K562 (cell line): Measurements from ENCODE around the gene SEMA4F. TPM values are rescaled to one million over a fixed set of nuclear protein-coding genes. Genes with fewer than 3 reads are reported as not detected.
A peak's percentile ranks its signal among the peaks of the same experiment; 100 is the strongest.

Experiments used
- ATAC-seq: fragments of 200-7000 bp; cut with Tn5 transposase; 3 replicates; pipeline ENCODE4 v1.9.1; 2020; ENCODE audit warnings: moderate library complexity
- BruUV-seq: library from RNA; stranded (reverse); fragments of 400-500 nt; replicated peaks from 2 replicates; lab custom pipeline; 2021; lab: Mats Ljungman, UMichigan
- CTCF ChIA-PET: fragments of 300-600 bp; formaldehyde crosslinking; extraction: SDS; loops from one replicate; lab custom pipeline; 2021; ENCODE audit warnings: low intra/inter-chr PET ratio; lab: Yijun Ruan, JAX
- POLR2A ChIA-PET: fragments of 300-600, 350-650 bp; sonication (Branson Sonifier 250); formaldehyde crosslinking; extraction: SDS; loops from one replicate; lab custom pipeline; 2021; ENCODE audit warnings: antibody characterized with exemption, inconsistent platforms; lab: Yijun Ruan, JAX
- DNase-seq, 4 experiments: peaks; one replicate each; pipeline versions ENCODE4 v3.0.0 to v3.0.0-alpha.2; 2011 to 2018; ENCODE audit warnings: low spot score in 3 of 4, mixed read lengths in 3 of 4; ENCODE audit errors: extremely low read depth in 1 of 4
- FAIRE-seq: peaks from 2 replicates; lab custom pipeline; 2011; peaks lifted over from hg19 to GRCh38; lab: Jason Lieb, UNC
- H2AFZ ChIP-seq: 2 replicates; pipeline ENCODE4 v1.6.0; 2011; ENCODE audit warnings: low read depth, low read length, control low read depth, inconsistent platforms
- H3K27ac ChIP-seq: fragments of 200-600 bp; 3 replicates; pipeline ENCODE4 v1.8.0; 2011; ENCODE audit warnings: low read depth, mild to moderate bottlenecking, control low read depth, inconsistent platforms, low read length, moderate library complexity, mixed read lengths; ENCODE audit errors: extremely low read depth
- H3K27me3 ChIP-seq, 2 experiments: fragments of 300-600 bp in 1 of 2; 2 replicates in 1 of 2; 3 replicates in 1 of 2; pipeline versions ENCODE4 v1.6.0 to v1.8.0; 2011; ENCODE audit warnings: inconsistent platforms in 2 of 2, low read length in 2 of 2, mild to moderate bottlenecking in 1 of 2, mixed read lengths in 1 of 2, moderate library complexity in 1 of 2; ENCODE audit not compliant: control insufficient read depth in 2 of 2, insufficient read depth in 2 of 2
- H3K36me3 ChIP-seq: fragments of 300-600 bp; 3 replicates; pipeline ENCODE4 v1.8.0; 2011; ENCODE audit warnings: mild to moderate bottlenecking, low read length, inconsistent platforms; ENCODE audit not compliant: control insufficient read depth, insufficient read depth
- H3K4me1 ChIP-seq, 2 experiments: fragments of 200-600 bp in 1 of 2; replicated peaks in 1 of 2; 2 replicates in 1 of 2; 3 replicates in 1 of 2; pipeline versions ENCODE4 v1.5.1 to v1.8.0; 2011; ENCODE audit warnings: inconsistent platforms in 2 of 2, low read length in 2 of 2, mild to moderate bottlenecking in 1 of 2, mixed read lengths in 1 of 2, moderate library complexity in 1 of 2; ENCODE audit not compliant: control insufficient read depth in 2 of 2, insufficient read depth in 2 of 2
- H3K4me2 ChIP-seq: 2 replicates; pipeline ENCODE4 v1.6.1; 2011; ENCODE audit warnings: low read length, control low read depth, inconsistent platforms, mixed read lengths; ENCODE audit not compliant: insufficient read depth
- H3K4me3 ChIP-seq: fragments of 200-600 bp; sonication (generic), shearing (Covaris generic); 2 replicates; pipeline ENCODE4 v1.5.1; 2016; ENCODE audit warnings: control low read depth, inconsistent platforms
- H3K79me2 ChIP-seq: fragments of 200-600 bp; 3 replicates; pipeline ENCODE4 v1.8.0; 2011; ENCODE audit warnings: low read length, inconsistent platforms; ENCODE audit not compliant: control insufficient read depth, insufficient read depth
- H3K9ac ChIP-seq, 2 experiments: 2 replicates each; pipeline versions ENCODE4 v1.6.0 to v1.6.1; 2011; ENCODE audit warnings: low read depth in 2 of 2, low read length in 2 of 2, control low read depth in 1 of 2, inconsistent platforms in 1 of 2, mild to moderate bottlenecking in 1 of 2, mixed read lengths in 1 of 2; ENCODE audit not compliant: insufficient read depth in 1 of 2
- H3K9me1 ChIP-seq: one replicate; pipeline ENCODE4 v1.6.0; 2011; ENCODE audit warnings: inconsistent platforms, mild to moderate bottlenecking, low read length, moderate library complexity; ENCODE audit not compliant: control insufficient read depth, insufficient read depth
- H3K9me3 ChIP-seq: replicated peaks from 2 replicates; pipeline ENCODE4 v1.5.1; 2011; ENCODE audit warnings: low read depth, low read length, inconsistent platforms; ENCODE audit not compliant: control insufficient read depth, insufficient read depth
- H4K20me1 ChIP-seq: replicated peaks from 2 replicates; pipeline ENCODE4 v1.6.1; 2011; ENCODE audit warnings: low read length, inconsistent platforms, mixed read lengths; ENCODE audit not compliant: control insufficient read depth, insufficient read depth
- AFF4 ChIP-seq: sonication (generic); formaldehyde crosslinking; IDR thresholded peaks from 2 replicates; pipeline ENCODE4 v1.8.0; 2023; ENCODE audit warnings: mild to moderate bottlenecking, missing genetic modification reagents
- BHLHE40 ChIP-seq: IDR thresholded peaks from 2 replicates; pipeline ENCODE4 v1.6.1; 2011; ENCODE audit warnings: low read length, improper control_type of control experiment
- CBFA2T2 ChIP-seq: fragments of 450-650 bp; conservative IDR thresholded peaks from 2 replicates; pipeline ENCODE4 v1.6.1; 2017; ENCODE audit warnings: mild to moderate bottlenecking
- CBFB ChIP-seq: sonication (generic); formaldehyde crosslinking; IDR thresholded peaks from 2 replicates; pipeline ENCODE4 v1.4.0; 2020; ENCODE audit warnings: mild to moderate bottlenecking, missing genetic modification reagents
- GTF2A2 ChIP-seq: IDR thresholded peaks from 2 replicates; pipeline ENCODE4 v1.6.1; 2016; ENCODE audit warnings: mild to moderate bottlenecking, missing genetic modification characterization, missing compliant biosample characterization
- JUND ChIP-seq, 2 experiments: IDR thresholded peaks; 2 replicates in 1 of 2; 3 replicates in 1 of 2; pipeline ENCODE4 v1.6.1; 2011; ENCODE audit warnings: borderline replicate concordance in 2 of 2, low read depth in 2 of 2, low read length in 2 of 2, improper control_type of control experiment in 1 of 2, missing biosample characterization in 1 of 2, missing genetic modification characterization in 1 of 2, missing genetic modification reagents in 1 of 2
- MNT ChIP-seq, 2 experiments: fragments of 450-650 bp; conservative IDR thresholded peaks; 2 replicates each; pipeline ENCODE4 v1.6.1; 2017; ENCODE audit warnings: mild to moderate bottlenecking in 2 of 2, moderate library complexity in 2 of 2
- NR2F6 ChIP-seq: fragments of 450-650 bp; formaldehyde crosslinking; IDR thresholded peaks from 2 replicates; pipeline ENCODE4 v1.4.0; 2020; ENCODE audit warnings: mild to moderate bottlenecking
- NUFIP1 ChIP-seq: fragments of 450-650 bp; IDR thresholded peaks from 2 replicates; pipeline ENCODE4 v1.6.1; 2018; ENCODE audit not compliant: partially characterized antibody
- PKNOX1 ChIP-seq: fragments of 450-650 bp; IDR thresholded peaks from 2 replicates; pipeline ENCODE4 v1.6.1; 2016
- PML ChIP-seq: IDR thresholded peaks from 2 replicates; pipeline ENCODE4 v1.6.1; 2012; ENCODE audit warnings: low read length, inconsistent platforms
- ZNF274 ChIP-seq: IDR thresholded peaks from 2 replicates; pipeline ENCODE4 v1.6.1; 2011; ENCODE audit warnings: low read depth, mild to moderate bottlenecking, low read length, moderate library complexity, borderline replicate concordance
- ZNF511 ChIP-seq: sonication (generic); formaldehyde crosslinking; IDR thresholded peaks from 2 replicates; pipeline ENCODE4 v1.8.0; 2022; ENCODE audit warnings: mild to moderate bottlenecking, missing genetic modification reagents
- ZSCAN29 ChIP-seq: fragments of 450-650 bp; IDR thresholded peaks from 2 replicates; pipeline ENCODE4 v1.6.1; 2017
- in situ Hi-C: fragments of 300-500 bp; cut with MboI; formaldehyde crosslinking; loops from 4 replicates; pipeline ENCODE4 v1.15.0; 2018; ENCODE audit warnings: inconsistent platforms, mixed read lengths
- intact Hi-C: fragments of 100-400 bp; cut with micrococcal nuclease; formaldehyde crosslinking; loops from 2 replicates; pipeline ENCODE4 v1.14.2; 2022
- polyA plus RNA-seq, 8 experiments: library from polyadenylated mRNA; depleted of rRNA in 4 of 8; stranded (reverse) in 5 of 8; unstranded in 3 of 8; fragments of >200 nt; fragmentation: Nextera tagmentation in 2 of 8; fragmentation: Illumina TruSeq in 1 of 8; extraction: Ambion mirVana in 2 of 8; extraction: Trizol in 1 of 8; gene quantifications; 2 replicates each; pipeline versions ENCODE4 v1.2.1 to v1.2.3, GENCODE V29; 2011 to 2014; ENCODE audit warnings: inconsistent platforms in 1 of 8, missing spikeins in 1 of 8
- total RNA-seq, 7 experiments: library from RNA; depleted of rRNA in 6 of 7; stranded (reverse); fragments of >200 nt in 6 of 7; fragmentation: Illumina TruSeq in 2 of 7; extraction: Trizol in 2 of 7; gene quantifications; 2 replicates each; pipeline versions ENCODE4 v1.2.1 to v1.2.3, GENCODE V29; 2011 to 2021; ENCODE audit warnings: low replicate concordance in 1 of 7

Gene SEMA4F
- total and polyA plus RNA-seq, 9 of the 15 experiments (the other 6 are each of a cell fraction or from before 2014, with no cell fraction given) = 0.08 to 1.6 (median 0.33) TPM

- TF ChIP-seq JUND (IDR thresholded peaks at IDR 0.05; ENCODE audit: borderline replicate concordance, low read depth, low read length) (peak; percentile 38; the same call in 1 of the 2 replicates), JUND (tag; IDR thresholded peaks at IDR 0.05; ENCODE audit: borderline replicate concordance, low read depth, low read length) (peak; percentile 47; the same call in 1 of the 3 replicates), CBFB (CRISPR knock-in tag) (no peak), MNT (conservative IDR thresholded peaks at IDR 0.05) (no peak), PKNOX1 (0 out of 2 replicates have a peak, but pooled peaks have one; percentile 18), PML (no peak)
- TF ChIP-seq, all 486 proteins: peak for 9
Observed at GRCh38 chr2:74632209-74632938, 21.7 kb upstream of the SEMA4F start (continued).

- in situ Hi-C loops = no loop called here
- H3K4me1 ChIP-seq = no peaks in the 10 kb centered on the region
- no peak overlapping the region for H3K9ac ChIP-seq
- no peak overlapping the region for H3K4me2 ChIP-seq
- no peak for DNase-seq
- H3K79me2 ChIP-seq = no peaks in the 10 kb centered on the region
- H3K36me3 ChIP-seq = no peaks in the 10 kb centered on the region
- no peak for FAIRE-seq
- H3K9me1 ChIP-seq = no peaks in the 10 kb centered on the region
- no TSS peak for BruUV-seq
- no peak overlapping the region for H3K27ac ChIP-seq
- POLR2A ChIA-PET = interaction anchor here (2.1 kb wide), 1 partner anchor 14 kb away, joined by 9 read pairs; no protein-coding TSS in a partner anchor
- peak overlapping the region; percentile 77 for H2AFZ ChIP-seq
- ATAC-seq = no peak
- no peaks in the 10 kb centered on the region for H3K9me3 ChIP-seq
- no peaks in the 10 kb centered on the region for H4K20me1 ChIP-seq
- H3K4me3 ChIP-seq = no peak overlapping the region
- CTCF ChIA-PET = no interaction called here
- intact Hi-C loops = no loop called here
- H3K27me3 ChIP-seq = peaks cover 2 to 5% of the 10 kb centered on the region in 2 experiments; a peak in 2 of 5 replicates
- TF ChIP-seq ZNF511 (CRISPR knock-in tag) = no peak
- no peak for TF ChIP-seq NUFIP1
- no peak for TF ChIP-seq BHLHE40
- TF ChIP-seq ZNF274 = no peak
- no peak for TF ChIP-seq NR2F6 (CRISPR knock-in tag)
- no peak for TF ChIP-seq CBFA2T2
- no peak for TF ChIP-seq ZSCAN29
- no peak for TF ChIP-seq AFF4 (CRISPR knock-in tag)
- TF ChIP-seq GTF2A2 (tag) = no peak
Observed at GRCh38 chr2:74632939-74633312, 21.1 kb upstream of the SEMA4F start.
